SK-N-SH treated with all-trans-retinoic acid at 6 μM for 48 hours (cell line): Measurements from ENCODE around the gene ARID4B.

ENCODE experiments used
- BACH2 ChIP-seq: fragments of 250-450 bp; sonication (Bioruptor Pico); IDR thresholded peaks from 2 replicates; pipeline ENCODE4 v1.9.0; 2021; ENCODE audit warnings: mild to moderate bottlenecking, borderline replicate concordance
- ISL1 ChIP-seq: fragments of 250-450 bp; sonication (Bioruptor Pico); IDR thresholded peaks from 2 replicates; pipeline ENCODE4 v2.1.2; 2022; ENCODE audit warnings: mild to moderate bottlenecking, moderate library complexity
- PPARA ChIP-seq: fragments of 250-450 bp; sonication (Bioruptor Pico); IDR thresholded peaks from 2 replicates; pipeline ENCODE4 v1.5.0; 2020; ENCODE audit warnings: mild to moderate bottlenecking, borderline replicate concordance
- ZNF70 ChIP-seq: fragments of 450-650 bp; formaldehyde crosslinking; IDR thresholded peaks from 2 replicates; pipeline ENCODE4 v1.5.0; 2020; ENCODE audit warnings: mild to moderate bottlenecking, moderate library complexity

- TF ChIP-seq BACH2 (no peak), ISL1 (CRISPR knock-in tag) (no peak), PPARA (CRISPR knock-in tag) (no peak), ZNF70 (CRISPR knock-in tag) (no peak)
These were observed 2.8 kb downstream of the ARID4B start for GRCh38 chr1:235325139-235325538.
